DND-41 (cell line): ENCODE results near the gene ABHD17B.
A peak's percentile ranks its signal among the peaks of the same experiment; 100 is the strongest.

Source experiments
- ATAC-seq: fragments of 200-7000 bp; cut with Tn5 transposase; 3 replicates; pipeline ENCODE4 v1.9.1; 2021; ENCODE audit warnings: low read depth; ENCODE audit not compliant: insufficient read depth
- DNase-seq: peaks from one replicate; pipeline ENCODE4 v3.0.0-alpha.2; 2020
- H2AFZ ChIP-seq: 2 replicates; pipeline ENCODE4 v1.6.0; 2012; ENCODE audit warnings: low read depth, low read length
- H3K27ac ChIP-seq: 2 replicates; pipeline ENCODE4 v1.5.1; 2012; ENCODE audit warnings: low read length, inconsistent platforms
- H3K27me3 ChIP-seq: fragments of 200-600 bp; sonication (generic); 2 replicates; pipeline ENCODE4 v1.6.0; 2012; ENCODE audit warnings: low read length, mild to moderate bottlenecking, inconsistent platforms; ENCODE audit not compliant: insufficient read depth, poor library complexity
- H3K36me3 ChIP-seq: 2 replicates; pipeline ENCODE4 v1.5.1; 2012; ENCODE audit warnings: low read length, inconsistent platforms; ENCODE audit not compliant: insufficient read depth
- H3K4me1 ChIP-seq: 2 replicates; pipeline ENCODE4 v1.5.1; 2012; ENCODE audit warnings: mild to moderate bottlenecking, low read length; ENCODE audit not compliant: insufficient read depth
- H3K4me2 ChIP-seq: 2 replicates; pipeline ENCODE4 v1.6.0; 2012; ENCODE audit warnings: mild to moderate bottlenecking, moderate library complexity, low read length, inconsistent platforms; ENCODE audit not compliant: insufficient read depth
- H3K4me3 ChIP-seq, 2 experiments: fragments of 200-600 bp in 1 of 2; shearing (Covaris generic) in 1 of 2; 2 replicates each; pipeline ENCODE4 v1.5.1; 2012 to 2016; ENCODE audit warnings: inconsistent platforms in 2 of 2, low read length in 2 of 2, mild to moderate bottlenecking in 2 of 2, low read depth in 1 of 2, moderate library complexity in 1 of 2
- H3K79me2 ChIP-seq: 2 replicates; pipeline ENCODE4 v1.6.0; 2012; ENCODE audit warnings: low read length, inconsistent platforms; ENCODE audit not compliant: insufficient read depth
- H3K9ac ChIP-seq: 2 replicates; pipeline ENCODE4 v1.6.0; 2012; ENCODE audit warnings: low read depth, mild to moderate bottlenecking, inconsistent platforms, low read length, moderate library complexity
- H3K9me3 ChIP-seq: 2 replicates; pipeline ENCODE4 v1.5.1; 2012; ENCODE audit warnings: low read length, moderate library complexity, mild to moderate bottlenecking, inconsistent platforms; ENCODE audit not compliant: insufficient read depth, severe bottlenecking
- H4K20me1 ChIP-seq: 2 replicates; pipeline ENCODE4 v1.6.0; 2012; ENCODE audit warnings: low read length; ENCODE audit not compliant: insufficient read depth
- CTCF ChIP-seq: IDR thresholded peaks from 2 replicates; pipeline ENCODE4 v1.5.1; 2012; ENCODE audit warnings: borderline replicate concordance, low read length, moderate library complexity, mild to moderate bottlenecking; ENCODE audit not compliant: poor library complexity, severe bottlenecking; ENCODE audit errors: extremely low read depth
- EZH2 ChIP-seq: IDR thresholded peaks from 3 replicates; pipeline ENCODE4 v1.6.1; 2012; ENCODE audit warnings: borderline replicate concordance, low read depth, mild to moderate bottlenecking, moderate library complexity, low read length, inconsistent platforms; ENCODE audit not compliant: severe bottlenecking

Gene ABHD17B

DNA sequence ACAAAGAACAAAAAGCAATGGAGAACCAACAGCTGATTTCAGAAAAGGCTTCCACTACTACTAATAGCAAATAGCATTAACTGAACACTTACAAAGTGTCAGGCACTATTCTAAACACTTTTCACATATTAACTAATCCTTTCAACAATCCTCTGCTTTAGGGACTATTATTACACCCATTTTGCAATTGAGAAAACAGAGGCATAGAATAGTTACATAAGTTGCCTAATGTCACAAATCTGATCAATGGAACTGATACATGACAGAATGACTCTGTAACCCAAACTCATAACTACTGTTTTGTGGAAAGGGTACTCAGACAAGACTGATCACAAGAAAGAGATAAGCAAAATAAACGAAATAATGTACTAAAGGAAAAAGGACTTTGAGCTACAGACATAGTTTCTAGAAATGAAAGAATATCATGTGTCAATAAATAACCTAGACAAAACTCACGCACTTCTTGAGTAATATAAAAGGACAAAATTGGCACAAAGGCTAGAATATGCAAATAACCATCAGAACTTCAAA lies 31.3 kb downstream of the ABHD17B start:
- no peak overlapping the region for H3K4me2 ChIP-seq
- H3K9me3 ChIP-seq, result peaks cover 22% of the 10 kb centered on the region
- H3K27me3 ChIP-seq, result no peaks in the 10 kb centered on the region
- ATAC-seq, result no peak
- H3K9ac ChIP-seq, result no peak overlapping the region
- peaks cover 99% of the 10 kb centered on the region for H3K79me2 ChIP-seq
- H3K4me3 ChIP-seq, result no peak overlapping the region
- H3K4me1 ChIP-seq, result peaks cover 2% of the 10 kb centered on the region; the same call in 1 of the 2 replicates
- DNase-seq, result no peak
- TF ChIP-seq EZH2 (no peak), CTCF (no peak)
- peaks cover 33% of the 10 kb centered on the region for H3K36me3 ChIP-seq
- peaks cover 32% of the 10 kb centered on the region for H4K20me1 ChIP-seq
- no peak overlapping the region for H3K27ac ChIP-seq
- no peak overlapping the region for H2AFZ ChIP-seq

DNA sequence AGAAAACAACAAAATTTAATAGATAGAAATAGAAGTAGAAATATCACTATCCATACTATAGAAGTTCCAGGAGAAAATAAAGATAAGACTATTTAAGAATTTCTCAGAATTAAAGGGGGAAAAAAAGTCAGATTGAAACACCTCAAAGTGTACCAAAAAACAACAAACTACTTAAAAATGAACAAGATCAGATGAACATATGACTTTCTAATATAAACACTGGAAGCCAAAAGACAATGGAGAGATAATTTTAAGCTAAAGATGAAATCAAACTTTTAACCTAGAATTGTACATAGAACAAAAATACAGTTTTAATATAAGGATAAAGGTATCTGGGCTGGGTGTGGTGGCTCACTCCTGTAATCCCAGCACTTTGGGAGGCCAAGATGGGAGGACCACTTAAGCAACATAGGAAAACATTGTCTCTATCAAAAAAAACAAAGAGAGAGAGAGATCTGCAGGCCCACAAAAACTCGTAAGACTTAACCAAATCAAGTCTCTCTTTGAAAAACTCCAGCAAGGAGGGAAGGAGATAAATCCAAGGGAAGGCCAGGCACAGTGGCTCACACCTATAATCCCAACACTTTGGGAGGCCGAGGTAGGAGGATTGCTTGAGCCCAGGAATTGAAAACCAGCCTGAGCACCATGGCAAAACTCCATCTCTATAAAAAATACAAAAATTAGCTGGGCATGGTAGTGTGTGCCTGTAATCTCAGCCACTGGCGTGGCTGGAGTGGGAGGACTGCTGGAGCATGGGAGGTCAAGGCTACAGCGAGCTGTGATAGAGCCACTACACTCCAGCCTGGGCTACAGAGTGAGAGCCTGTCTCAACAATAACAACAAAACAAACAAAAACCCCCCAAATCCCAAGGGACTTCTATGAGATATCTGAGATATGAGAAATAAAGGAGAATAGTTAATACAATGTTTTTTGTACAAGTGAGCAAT lies 32.4 kb downstream of the ABHD17B start:
- H3K27me3 ChIP-seq, result no peaks in the 10 kb centered on the region
- H3K79me2 ChIP-seq, result peaks cover 99% of the 10 kb centered on the region
- H3K36me3 ChIP-seq, result peaks cover 35% of the 10 kb centered on the region
- TF ChIP-seq CTCF (no peak), EZH2 (no peak)
- peaks cover 14% of the 10 kb centered on the region for H3K9me3 ChIP-seq
- DNase-seq (no peak), ATAC-seq (no peak)
- H4K20me1 ChIP-seq, result peaks cover 38% of the 10 kb centered on the region
- H3K4me2 ChIP-seq, result no peak overlapping the region
- no peak overlapping the region for H3K4me3 ChIP-seq
- H3K27ac ChIP-seq, result no peak overlapping the region
- no peak overlapping the region for H2AFZ ChIP-seq
- H3K4me1 ChIP-seq, result peaks cover 2% of the 10 kb centered on the region; the same call in 1 of the 2 replicates
- no peak overlapping the region for H3K9ac ChIP-seq

GRCh38 chr9:71876829-71877228 lies 34.2 kb downstream of the ABHD17B start:
- no peak overlapping the region for H2AFZ ChIP-seq
- no peak overlapping the region for H3K9ac ChIP-seq
- H3K27ac ChIP-seq, result peak overlapping the region; percentile 52; the same call in 1 of the 2 replicates
- H4K20me1 ChIP-seq, result peaks cover 38% of the 10 kb centered on the region
- ATAC-seq (0 out of 3 replicates have a peak, but pooled peaks have one; percentile 35), DNase-seq (no peak)
- peaks cover 14% of the 10 kb centered on the region for H3K9me3 ChIP-seq
- H3K36me3 ChIP-seq, result peaks cover 42% of the 10 kb centered on the region
- no peak overlapping the region for H3K4me2 ChIP-seq
- H3K27me3 ChIP-seq, result no peaks in the 10 kb centered on the region
- no peak for TF ChIP-seq EZH2
- no peak for TF ChIP-seq CTCF
- H3K4me3 ChIP-seq, result no peak overlapping the region
- peaks cover 2% of the 10 kb centered on the region; the same call in 1 of the 2 replicates for H3K4me1 ChIP-seq
- peaks cover 97% of the 10 kb centered on the region for H3K79me2 ChIP-seq
